HG03025 (cell line): ENCODE results near the gene NCOA6.
"Not testable (repeated sequence)": the region's sequence is repeated elsewhere in the genome, so short reads cannot be mapped to it uniquely, and the experiment has no call there.

Experiments used
- ATAC-seq: cut with Tn5 transposase; IDR thresholded peaks from one replicate; pipeline ENCODE4 v1.9.1; 2021; ENCODE audit warnings: mild to moderate bottlenecking, moderate library complexity; ENCODE audit not compliant: unreplicated experiment, low FRiP score

Gene NCOA6

DNA sequence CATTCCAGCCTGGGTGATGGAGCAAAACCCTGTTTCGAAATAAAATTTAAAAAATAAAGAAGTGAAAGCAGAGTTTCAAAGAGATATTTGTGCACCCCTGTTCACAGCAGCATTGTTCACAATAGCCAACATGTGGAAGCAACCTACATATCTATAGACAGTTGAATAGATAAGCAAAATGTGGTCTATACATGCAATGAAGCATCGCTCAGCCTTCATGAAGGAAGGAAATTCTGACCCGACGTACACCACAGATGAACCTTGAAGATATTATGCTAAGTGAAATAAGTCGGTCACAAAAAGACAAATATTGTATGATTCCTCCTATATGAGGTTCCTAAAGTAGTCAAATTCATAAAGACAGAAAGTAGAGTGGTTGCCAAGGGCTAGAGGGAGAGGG is 6.5 kb upstream of the NCOA6 start:
- ATAC-seq: no peak

DNA sequence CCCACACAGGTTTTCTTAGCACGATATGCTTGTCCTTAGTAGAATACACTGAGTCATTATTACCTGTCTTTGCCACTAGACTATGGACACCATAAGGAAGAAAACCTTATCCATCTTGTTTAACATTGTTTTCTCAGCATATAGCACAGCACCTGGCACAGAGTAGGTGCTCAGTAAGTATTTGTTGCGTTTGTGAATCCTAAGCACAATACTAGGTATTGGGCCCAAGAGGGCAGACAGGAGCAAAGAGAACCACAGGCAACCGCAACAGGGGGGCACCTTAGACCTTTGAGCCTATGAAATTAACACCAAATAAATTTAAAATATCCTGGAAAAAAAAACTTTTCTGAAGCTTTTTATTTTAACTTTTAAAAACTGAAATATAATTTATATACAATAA is 3.7 kb upstream of the NCOA6 start:
- ATAC-seq: no peak

DNA sequence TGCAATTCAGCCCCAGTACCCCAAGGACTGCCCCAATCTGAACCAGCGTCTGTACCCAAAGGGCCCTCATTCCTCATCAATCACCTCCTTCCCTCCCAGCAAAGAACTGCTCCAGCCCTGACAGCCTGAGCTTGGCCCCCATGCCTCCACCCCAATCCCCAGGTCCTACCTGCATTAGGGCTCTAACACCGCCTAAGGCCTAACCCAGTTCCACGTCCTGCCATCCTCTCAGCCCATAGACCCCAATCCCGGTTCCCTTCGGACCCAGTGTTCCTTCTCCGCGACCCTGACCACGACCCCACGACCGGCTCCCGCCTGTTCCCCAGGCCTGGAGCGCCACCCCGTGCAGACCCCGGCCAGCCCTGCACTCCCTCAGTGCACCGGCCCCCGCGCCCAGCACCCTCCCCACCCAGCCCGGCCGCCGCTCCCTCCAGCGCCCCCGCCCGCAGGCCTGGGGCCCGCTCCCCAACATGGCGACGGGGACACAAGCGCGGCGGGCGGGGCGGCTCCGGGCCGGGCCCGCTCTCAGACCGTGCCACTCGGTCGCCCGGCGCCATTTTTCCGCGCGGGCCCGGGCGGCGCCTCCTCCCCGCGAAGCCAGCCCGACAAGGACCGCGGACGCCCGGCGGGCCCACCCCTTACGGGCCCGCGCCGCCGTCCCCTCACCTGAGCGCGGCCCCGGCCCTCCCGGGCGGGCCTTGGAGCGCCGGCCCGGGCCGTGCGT is 483 bp downstream of the NCOA6 start:
- peak; percentile 56 for ATAC-seq

DNA sequence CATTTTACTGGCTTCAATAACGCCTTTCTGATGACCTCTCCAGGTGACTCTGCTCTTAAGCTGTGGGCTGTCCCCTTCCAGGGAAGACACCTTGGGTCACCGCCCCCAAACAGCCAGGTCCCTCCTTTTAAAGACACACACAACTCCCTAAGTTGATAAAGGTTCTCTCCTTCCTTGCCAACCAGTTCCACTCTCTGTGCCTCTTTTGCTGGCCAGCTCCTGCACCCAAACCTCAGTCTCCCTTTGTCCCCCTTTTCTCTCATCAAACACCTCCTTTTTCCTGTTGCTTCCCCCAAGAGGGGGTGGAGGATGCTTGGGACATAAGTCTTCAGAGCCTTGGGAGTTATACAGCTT is 1.0 kb downstream of the NCOA6 start:
- peak; percentile 33 for ATAC-seq

DNA sequence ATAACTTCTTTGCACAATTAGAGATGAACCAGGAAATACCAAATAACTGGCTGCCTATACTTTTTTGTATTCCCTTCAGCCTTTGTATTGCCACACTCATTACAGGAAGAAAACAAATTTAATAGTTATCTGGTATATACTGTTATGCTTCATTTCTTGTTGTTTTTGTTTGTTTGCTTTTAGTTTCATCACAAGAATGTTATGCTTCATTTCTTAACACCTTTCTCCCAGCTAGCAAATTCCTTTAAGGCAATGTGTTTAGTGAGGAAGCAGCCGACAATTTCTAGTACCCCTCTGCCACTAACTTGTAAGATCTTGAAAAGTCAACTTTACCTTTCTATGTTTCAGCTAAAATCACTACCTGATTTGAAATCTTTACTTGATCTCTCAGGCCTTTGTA is 1.4 kb downstream of the NCOA6 start:
- no peak for ATAC-seq

DNA sequence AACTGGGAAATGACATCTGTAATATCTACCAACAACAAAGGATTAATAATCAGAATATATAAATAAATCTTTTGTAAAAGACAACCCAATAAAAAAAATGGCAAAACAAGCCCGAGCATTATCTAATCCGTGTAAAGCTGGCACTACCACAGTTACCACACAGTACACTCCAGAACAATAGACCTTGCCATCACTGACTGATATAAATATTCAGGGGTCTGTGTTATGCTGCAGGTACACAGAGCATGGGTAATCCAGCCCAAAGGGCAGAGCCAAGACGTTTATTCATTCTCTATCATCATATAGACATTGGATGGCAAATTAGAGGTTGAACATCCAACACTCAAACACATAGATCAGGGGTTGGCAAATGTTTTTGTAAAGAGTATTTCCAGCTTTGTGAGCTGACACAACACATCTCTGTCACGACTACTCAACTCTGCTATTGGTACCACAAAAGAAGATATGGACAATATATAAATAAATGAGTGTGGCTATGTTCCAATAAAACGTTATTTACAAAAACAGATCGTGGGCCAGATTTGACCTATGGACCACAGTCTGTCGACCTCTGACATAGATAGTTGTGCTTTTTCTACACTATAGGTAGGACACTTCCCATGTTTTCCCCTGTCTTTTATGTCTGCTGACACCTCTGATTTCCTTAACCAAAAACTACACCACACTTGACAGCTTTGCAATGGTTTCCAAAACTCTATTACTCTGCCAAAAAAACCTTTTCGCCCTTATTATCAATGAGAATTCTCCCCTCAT is 4.5 kb downstream of the NCOA6 start:
- no peak for ATAC-seq

DNA sequence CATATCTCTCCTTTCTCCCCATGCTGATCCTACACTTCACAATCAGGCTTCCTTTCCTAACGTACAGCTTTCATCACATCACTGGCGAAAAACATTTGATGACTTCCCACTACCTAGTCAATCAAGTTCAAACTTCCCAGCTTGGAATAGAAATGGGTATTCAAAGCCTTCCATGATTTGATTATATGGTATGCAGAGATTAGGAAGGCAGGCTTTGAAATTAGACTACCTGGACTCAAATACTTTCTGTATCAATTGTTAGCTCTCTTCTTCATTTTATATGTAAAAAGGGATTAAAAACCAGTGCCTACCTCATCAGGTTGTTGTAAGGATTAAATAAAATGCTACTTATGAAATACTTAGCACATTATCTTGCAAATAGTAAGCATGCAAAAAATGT is 7.7 kb downstream of the NCOA6 start:
- no peak for ATAC-seq

DNA sequence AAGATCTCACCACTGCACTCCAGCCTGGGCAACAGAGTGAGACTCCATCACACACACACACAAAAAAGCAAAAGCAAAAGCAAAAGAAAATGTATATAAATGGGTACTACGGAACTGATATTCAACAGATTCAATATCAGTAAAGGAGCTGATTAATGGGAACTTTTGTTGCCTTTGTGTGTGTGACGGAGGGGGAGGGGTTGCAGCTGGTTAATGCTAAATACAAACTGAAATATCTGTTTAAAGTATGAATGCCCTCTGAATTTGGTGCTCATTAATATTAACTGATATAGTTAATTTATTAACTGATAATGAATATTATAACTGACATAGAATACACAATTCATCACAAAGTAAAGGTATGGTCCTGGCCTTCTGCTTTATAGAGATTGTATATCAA is 8.4 kb downstream of the NCOA6 start:
- ATAC-seq: no peak

DNA sequence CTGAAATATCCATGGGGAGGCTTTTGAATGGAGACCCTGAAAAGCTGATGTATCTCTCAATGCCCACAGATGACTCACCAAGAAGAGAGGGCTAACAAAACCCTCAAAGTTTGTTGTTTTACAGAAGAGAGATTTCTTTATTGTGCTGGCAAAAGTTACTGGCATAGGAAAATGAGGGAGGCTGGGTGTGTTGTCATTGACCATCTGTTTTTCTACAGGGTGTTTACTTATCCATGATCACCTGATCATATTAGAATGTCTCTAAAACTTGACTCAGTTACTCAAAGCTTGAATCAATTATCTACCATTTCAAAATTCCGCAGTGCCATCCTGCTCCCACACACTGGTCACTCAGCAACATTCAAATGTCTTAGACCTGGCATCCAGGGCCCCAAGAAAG is 9.8 kb downstream of the NCOA6 start:
- no peak for ATAC-seq

DNA sequence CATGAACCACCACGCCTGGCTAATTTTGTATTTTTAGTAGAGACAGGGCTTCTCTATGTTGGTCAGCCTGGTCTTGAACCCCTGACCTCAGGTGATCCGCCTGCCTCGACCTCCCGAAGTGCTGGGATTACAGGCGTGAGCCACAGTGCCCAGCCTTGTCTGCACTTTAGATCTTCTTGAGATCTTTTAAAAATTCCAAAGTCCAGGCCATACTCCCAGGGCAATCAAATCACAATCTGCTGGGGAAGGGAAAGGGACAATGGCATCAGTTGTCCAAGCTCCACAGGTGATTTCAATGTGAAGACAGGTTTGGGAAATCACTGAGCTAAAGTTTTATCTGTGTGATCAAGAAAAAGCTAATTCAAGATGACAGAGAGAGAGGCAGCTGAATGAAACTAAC is 16.9 kb downstream of the NCOA6 start:
- ATAC-seq: no peak

DNA sequence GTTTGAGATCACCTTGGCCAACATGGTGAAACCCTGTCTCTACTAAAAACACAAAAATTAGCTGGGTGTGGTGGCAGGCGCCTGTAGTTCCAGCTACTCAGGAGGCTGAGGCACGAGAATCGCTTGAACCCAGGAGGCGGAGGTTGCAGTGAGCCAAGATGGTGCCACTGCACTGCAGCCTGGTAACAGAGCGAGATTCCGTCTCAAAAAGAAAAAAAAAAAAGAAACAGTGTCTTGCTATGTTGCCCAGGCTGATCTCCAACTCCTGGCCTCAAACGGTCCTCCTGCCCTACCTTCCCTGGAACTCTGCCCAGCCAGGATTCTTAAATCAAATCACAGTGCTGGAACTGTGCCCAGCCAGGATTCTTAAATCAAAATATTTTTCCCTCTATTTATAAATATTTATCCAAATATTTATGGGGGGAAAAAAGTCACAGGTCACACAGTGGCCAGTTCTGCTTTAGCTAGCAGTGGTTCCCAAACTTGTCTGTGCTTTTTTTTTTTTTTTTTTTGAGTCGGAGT is 17.4 kb downstream of the NCOA6 start:
- ATAC-seq: not testable (repeated sequence)

DNA sequence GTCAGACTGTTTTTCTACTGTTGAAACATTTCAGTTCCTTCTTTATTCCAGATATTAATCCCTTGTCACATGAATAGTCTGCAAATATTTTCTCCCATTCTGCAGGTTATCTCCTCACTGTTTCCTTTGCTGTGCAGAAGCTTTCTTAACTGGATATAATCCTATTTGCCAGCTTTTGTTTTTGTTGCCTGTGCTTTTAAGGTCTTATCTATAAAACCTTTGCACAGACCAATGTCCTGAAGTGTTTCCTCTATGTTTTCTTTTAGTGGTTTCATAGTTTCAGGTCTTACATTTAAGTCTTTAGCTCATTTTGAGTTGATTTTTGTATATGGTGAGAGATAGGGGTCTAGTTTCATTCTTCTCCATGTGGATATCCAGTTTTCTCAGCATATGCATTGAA is 19.2 kb downstream of the NCOA6 start:
- no peak for ATAC-seq

DNA sequence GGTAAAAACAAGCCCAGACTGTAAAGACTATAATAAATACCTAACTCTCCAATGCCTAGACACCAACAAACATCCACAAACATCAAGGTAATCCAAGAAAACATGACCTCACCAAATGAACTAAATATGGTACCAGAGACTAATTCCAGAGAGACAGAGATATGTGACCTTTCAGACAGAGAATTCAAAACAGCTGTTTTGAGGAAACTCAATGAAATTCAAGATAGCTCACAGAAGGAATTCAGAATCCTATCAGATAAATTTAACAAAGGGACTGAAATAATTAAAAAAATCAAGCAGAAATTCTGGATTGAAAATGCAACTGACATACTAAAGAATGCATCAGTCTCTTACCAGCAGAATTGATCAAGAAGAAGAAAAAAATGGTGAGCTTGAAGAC is 26.6 kb downstream of the NCOA6 start:
- ATAC-seq: no peak

DNA sequence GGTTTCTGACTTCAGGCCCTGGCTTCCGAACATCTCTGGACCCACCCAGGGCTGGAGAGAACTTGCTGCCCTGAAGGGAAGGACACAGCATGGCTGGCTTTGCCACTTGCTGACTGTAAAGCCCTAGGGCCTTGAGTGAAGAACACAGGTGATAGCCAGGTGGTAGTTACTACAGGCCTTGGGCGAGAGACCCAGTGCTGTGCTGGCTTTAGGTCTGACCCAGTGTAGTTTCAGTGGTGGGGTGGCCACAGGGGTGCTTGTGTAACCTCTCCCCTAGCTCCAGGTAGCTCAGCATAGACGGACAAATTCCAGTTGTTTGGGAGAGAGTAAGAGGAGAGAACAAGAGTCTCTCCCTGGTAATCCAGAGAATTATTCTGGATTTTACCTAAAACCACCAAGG is 27.1 kb downstream of the NCOA6 start:
- no peak for ATAC-seq

DNA sequence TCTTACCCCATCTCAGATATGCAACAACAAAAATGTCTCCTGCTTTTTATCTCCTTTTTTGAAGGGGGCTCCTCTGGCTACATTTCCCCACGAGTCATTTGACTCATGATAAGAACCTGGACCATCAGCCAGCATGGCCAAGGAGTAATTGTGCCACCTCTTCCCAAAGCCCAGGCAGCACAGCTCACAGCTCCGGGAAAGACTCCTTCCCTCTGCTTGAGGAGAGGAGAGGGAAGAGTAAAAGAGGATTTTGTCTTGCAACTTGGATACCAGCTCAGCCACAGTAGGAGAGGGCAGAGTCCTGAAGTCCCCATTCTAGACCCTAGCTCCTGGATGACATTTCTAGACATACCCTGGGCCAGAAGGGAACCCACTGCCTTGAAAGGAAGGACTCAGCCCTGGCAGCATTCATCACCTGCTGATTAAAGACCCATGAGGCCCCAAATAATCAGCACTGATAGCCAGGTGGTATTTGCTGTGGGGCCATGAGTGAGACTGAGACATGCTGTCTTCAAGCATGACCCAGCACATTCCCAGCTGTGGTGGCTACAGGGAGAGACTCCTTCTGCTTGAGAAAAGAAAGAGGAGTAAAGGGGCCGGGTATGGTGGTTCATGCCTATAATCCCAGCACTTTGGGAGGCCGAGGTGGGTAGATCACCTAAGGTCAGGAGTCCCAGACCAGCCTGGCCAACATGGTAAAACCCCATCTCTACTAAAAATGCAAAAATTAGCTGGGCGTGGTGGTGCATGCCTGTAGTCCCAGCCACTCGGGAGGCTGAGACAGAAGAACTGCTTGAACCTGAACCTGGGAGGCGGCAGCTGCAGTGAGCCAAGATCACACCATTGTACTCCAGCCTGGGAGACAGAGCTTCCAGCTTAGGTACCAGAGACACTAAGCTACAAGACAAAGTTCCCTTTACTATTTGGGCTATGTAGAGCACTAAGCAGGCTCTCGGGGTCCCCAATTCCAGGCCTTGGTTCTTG is 28.1 kb downstream of the NCOA6 start:
- ATAC-seq: no peak

DNA sequence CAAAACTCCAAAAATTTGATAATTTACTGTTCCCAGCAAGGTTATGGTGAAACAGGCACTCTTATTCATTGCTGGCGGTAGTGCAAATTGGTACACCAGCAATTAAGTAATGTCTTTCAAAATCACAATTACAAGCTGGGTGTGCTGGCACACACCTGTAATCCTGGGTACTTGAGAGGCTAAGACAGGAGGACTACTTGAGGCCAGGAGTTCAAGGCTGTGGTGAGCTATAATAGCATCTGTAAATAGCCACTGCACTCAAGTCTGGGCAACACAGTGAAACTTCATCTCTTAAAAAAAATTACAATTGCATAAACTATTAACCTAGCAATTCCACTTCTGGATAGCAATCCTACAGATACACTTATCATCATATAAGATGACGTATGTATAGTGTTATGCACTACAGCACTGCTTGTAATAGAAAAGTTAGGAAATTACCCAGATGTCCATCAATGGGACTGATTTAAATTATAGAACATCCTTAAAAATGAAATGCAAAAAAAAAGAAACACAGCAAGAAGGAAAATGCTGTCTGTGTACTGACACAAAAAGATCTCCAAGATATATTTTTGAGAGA is 31.4 kb downstream of the NCOA6 start:
- no peak for ATAC-seq

DNA sequence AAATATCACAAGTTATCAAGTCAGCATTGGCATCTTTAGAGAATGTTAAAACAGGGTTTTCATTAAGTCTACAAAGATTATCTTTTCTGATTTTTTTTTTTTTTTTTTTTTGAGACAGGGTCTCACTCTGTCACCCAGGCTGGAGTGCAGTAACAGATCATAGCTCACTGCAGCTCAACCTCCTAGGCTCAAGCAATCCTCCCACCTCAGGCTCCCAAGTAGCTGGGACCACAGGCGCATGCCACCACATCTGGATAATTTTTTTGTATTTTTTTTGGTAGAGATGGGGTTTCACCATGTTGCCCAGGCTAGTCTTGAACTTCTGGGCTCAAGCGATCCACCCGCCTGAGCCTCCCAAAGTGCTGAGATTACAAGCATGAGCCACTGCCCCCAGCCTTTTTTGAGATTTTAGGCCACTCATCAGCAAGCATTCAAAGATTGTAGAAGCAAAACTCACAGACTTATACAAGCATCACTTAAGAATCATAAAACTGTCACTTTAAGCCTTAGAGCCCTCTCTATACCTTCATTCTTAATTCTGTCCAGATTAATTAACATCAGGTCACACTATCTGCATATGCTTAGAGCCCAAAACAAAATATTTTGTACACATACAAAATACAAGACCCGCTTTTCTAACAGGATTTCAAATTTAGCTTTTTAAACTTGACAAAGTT is 32.6 kb downstream of the NCOA6 start:
- no peak for ATAC-seq

DNA sequence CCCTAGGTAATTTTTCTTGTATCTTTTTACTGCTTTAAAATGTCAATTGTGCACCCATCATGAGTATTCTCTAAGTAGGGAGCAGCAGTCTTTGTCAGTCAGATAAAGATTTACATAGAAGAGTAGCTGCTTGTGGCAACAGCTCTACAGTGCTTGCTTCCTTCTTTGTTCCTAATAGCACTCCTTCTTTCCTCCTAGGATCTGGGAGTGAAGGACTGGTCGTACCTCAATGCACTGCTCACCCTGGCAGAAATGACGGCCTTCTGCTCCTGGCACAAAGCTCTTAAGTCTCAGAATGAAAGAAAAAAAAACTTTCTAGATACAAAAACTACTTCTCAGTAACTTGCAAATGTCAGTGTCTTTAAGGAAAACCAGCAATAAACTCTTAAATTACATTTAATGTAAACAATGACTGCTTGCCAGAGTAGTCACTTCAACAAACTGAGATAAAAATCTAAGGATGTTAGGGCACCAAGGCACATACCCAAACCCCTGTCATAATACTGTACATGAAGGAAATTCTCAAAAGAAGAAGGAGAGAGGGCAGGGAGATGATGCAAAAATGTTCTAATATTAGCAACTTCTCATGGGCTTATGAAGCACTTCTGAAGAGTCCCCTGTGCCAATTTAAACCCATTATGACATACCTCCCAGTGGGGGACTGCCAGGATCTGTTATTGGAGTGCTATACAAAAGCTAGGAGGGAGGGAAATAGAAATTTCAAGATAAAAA is 34.0 kb downstream of the NCOA6 start:
- no peak for ATAC-seq

DNA sequence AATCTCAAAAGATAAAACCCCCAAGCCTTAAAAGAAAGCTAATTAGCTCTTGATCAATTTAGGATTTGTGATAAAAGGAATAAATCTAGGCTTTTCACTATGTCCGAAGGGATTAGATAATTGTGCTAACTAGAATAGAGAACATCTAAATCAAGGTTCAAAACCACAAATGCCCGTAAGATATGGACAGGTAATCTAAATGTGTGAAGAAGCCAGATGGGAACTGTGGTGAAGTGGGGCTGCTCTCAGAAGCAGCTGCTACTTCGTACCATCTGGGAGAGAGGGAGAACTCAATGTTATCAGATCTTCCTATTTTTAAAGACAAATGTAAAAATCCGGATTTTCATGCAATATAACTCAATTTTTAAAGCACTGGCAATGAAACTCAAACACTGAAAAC is 44.2 kb downstream of the NCOA6 start:
- ATAC-seq: no peak
